GM21529 (cell line): Measurements from ENCODE around the gene ZFAND3.

ENCODE experiments used
- ATAC-seq: cut with Tn5 transposase; IDR thresholded peaks from one replicate; pipeline ENCODE4 v1.9.1; 2021; ENCODE audit not compliant: unreplicated experiment

ZFAND3 gene

GRCh38 chr6:38163186-38164130, 343.9 kb downstream of the ZFAND3 start:
- ATAC-seq, result no peak

- ATAC-seq, result no peak
These were observed 344.6 kb downstream of the ZFAND3 start for GRCh38 chr6:38164131-38164481.

- ATAC-seq, result no peak
These were observed 345.2 kb downstream of the ZFAND3 start for GRCh38 chr6:38164671-38165108.

- no peak for ATAC-seq
These were observed 347.1 kb downstream of the ZFAND3 start for GRCh38 chr6:38166411-38167240.

GRCh38 chr6:38167598-38167997, 348.1 kb downstream of the ZFAND3 start:
- no peak for ATAC-seq

GRCh38 chr6:38168126-38168525, 348.6 kb downstream of the ZFAND3 start:
- ATAC-seq, result no peak

GRCh38 chr6:38168699-38169098, 349.2 kb downstream of the ZFAND3 start:
- no peak for ATAC-seq

- no peak for ATAC-seq
These were observed 349.9 kb downstream of the ZFAND3 start for GRCh38 chr6:38169221-38169976.

- no peak for ATAC-seq
These were observed 350.5 kb downstream of the ZFAND3 start for GRCh38 chr6:38169977-38170526.

GRCh38 chr6:38170666-38171355, 351.3 kb downstream of the ZFAND3 start:
- ATAC-seq, result no peak

- ATAC-seq, result no peak
These were observed 352.6 kb downstream of the ZFAND3 start for GRCh38 chr6:38171997-38172738.

- ATAC-seq, result no peak
These were observed 353.3 kb downstream of the ZFAND3 start for GRCh38 chr6:38172739-38173410.

- ATAC-seq, result no peak
These were observed 354.4 kb downstream of the ZFAND3 start for GRCh38 chr6:38173909-38174308.

GRCh38 chr6:38174315-38174714, 354.8 kb downstream of the ZFAND3 start:
- ATAC-seq, result no peak

GRCh38 chr6:38174806-38175495, 355.4 kb downstream of the ZFAND3 start:
- no peak for ATAC-seq

GRCh38 chr6:38175786-38176185, 356.3 kb downstream of the ZFAND3 start:
- no peak for ATAC-seq

- ATAC-seq, result no peak
These were observed 357.5 kb downstream of the ZFAND3 start for GRCh38 chr6:38176797-38177751.
